ENCODE measurements around the gene GNL3. TPM values are rescaled to one million over a fixed set of nuclear protein-coding genes. Genes with fewer than 3 reads are reported as not detected.
"Not testable (repeated sequence)": the region's sequence is repeated elsewhere in the genome, so short reads cannot be mapped to it uniquely, and the experiment has no call there.

GNL3 gene
- total and polyA plus RNA-seq, 12 donors: 20.6 to 60.4 (median 25.8) TPM

DNA sequence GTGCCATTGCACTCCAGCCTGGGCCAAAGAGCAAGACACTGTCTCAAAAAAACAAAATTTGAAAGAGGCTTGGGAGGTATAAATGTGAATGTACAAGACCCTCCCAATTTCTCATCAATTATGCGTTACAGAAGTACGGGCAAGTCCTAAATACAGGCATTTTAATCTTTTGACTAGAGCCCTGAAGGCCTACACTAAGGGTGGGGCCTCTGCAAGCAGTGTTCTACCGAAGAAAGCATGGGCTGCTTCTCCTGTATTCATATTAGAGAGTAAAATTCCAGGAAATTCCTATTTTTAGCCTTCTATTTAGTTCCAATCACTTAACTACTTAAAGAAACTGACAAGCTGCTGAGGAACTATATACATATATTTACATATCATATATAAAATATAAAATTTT, 25.8 kb upstream of the GNL3 start:
- no peak overlapping the region for H3K4me3 ChIP-seq
- H3K27ac ChIP-seq: no peak overlapping the region
- DNase-seq (no peak), ATAC-seq (no peak)
- peaks cover 0 to 98% (median 78%) of the 10 kb centered on the region in 9 donors for H3K36me3 ChIP-seq
- TF ChIP-seq, protein P1, sequence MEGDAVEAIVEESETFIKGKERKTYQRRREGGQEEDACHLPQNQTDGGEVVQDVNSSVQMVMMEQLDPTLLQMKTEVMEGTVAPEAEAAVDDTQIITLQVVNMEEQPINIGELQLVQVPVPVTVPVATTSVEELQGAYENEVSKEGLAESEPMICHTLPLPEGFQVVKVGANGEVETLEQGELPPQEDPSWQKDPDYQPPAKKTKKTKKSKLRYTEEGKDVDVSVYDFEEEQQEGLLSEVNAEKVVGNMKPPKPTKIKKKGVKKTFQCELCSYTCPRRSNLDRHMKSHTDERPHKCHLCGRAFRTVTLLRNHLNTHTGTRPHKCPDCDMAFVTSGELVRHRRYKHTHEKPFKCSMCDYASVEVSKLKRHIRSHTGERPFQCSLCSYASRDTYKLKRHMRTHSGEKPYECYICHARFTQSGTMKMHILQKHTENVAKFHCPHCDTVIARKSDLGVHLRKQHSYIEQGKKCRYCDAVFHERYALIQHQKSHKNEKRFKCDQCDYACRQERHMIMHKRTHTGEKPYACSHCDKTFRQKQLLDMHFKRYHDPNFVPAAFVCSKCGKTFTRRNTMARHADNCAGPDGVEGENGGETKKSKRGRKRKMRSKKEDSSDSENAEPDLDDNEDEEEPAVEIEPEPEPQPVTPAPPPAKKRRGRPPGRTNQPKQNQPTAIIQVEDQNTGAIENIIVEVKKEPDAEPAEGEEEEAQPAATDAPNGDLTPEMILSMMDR (IDR thresholded peaks at IDR 0.05): no peak
- no peaks in the 10 kb centered on the region for H3K27me3 ChIP-seq
- WGBS, 2 donors: 54 to 84% methylated on average over 3 of the region's 3 CpGs
- H3K9me3 ChIP-seq: no peaks in the 10 kb centered on the region
- H3K4me1 ChIP-seq: no peaks in the 10 kb centered on the region
- intact Hi-C loops (cut with DNase I): no loop called here

DNA sequence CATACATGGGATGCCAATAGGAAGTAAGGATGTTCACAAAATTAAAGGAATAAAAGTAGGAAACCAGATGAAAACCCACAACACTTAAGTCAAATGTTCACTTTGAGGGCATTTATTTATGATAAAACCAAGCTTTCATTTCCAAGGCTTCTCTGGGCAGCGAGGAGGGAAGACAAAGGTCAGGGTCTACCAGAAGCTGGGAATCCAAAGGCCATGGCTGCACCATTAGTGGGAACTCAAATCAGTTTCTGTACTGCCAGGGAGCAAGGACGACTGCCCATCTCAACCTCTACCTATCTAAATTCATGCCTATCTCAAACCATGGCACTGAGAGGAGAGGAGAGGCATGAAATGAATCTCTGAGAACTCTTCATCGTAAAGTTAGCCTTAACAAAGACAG, 22.7 kb upstream of the GNL3 start:
- Histone ChIP-seq H3K27me3 (no peaks in the 10 kb centered on the region), H3K27ac (no peak overlapping the region), H3K36me3 (peaks cover 0 to 98% (median 51%) of the 10 kb centered on the region in 9 donors), H3K4me1 (no peaks in the 10 kb centered on the region), H3K9me3 (no peaks in the 10 kb centered on the region), H3K4me3 (no peak overlapping the region)
- TF ChIP-seq, protein P1 (IDR thresholded peaks at IDR 0.05): no peak
- intact Hi-C loops (cut with DNase I): no loop called here
- 89 to 95% methylated on average over 3 of the region's 3 CpGs for WGBS, 2 donors
- DNase-seq (no peak), ATAC-seq (no peak)

DNA sequence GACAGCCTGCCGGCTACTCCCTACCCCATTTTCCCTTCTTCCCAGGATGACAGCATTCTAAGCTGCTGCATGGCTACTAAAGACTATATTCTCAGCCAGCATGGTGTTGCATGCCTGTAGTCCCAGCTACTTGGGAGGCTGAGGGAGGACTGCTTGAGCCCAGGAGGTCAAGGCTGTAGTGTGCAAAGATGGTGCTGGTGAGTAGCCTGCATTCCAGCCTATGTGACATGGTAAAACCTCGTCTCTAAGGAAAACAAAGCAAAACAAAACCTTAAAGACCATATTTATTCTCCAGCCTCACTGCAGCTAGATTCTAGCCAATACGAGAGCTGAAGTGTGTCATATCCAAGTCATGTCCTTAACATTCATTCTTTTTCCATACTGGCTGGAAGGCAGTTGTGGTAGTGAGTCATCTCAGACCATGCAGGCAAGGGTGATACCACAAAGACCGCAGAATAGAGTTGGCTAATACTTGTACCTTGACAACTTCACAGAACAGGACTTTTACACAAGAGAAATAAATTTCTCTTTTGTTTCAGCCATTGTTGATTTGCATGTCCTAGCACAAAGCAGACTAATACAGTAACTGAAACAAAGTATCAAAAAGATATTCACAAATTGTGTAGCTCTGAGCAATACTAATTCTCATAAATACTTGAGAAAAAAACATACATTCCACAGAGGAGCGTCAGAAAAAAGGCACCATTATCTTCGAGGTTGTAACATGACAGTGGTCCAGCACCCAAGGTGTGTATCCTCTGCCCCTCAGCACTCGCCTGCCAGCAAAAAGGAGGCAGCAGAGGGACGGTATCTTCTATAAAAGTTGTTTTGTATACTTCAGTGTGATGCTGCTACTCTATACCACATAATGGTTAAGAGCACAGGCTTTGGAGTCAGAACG, 15.0 kb upstream of the GNL3 start:
- no peak for DNase-seq
- Histone ChIP-seq H3K4me3 (no peak overlapping the region), H3K27ac (peak overlapping the region in 6 of 10 donors; percentile 6 to 54 (median 34)), H3K9me3 (no peaks in the 10 kb centered on the region), H3K27me3 (no peaks in the 10 kb centered on the region), H3K4me1 (peaks cover 0 to 39% (median 12%) of the 10 kb centered on the region in 9 donors), H3K36me3 (peaks cover 0 to 99% (median 25%) of the 10 kb centered on the region in 9 donors)
- WGBS, 2 donors: 75 to 77% methylated on average over 9 of the region's 9 CpGs
- TF ChIP-seq, protein P1 (IDR thresholded peaks at IDR 0.05): no peak
- intact Hi-C loops (cut with DNase I): loop anchor here in 1 of 10 donors (10.0 kb wide), 1 partner anchor 206 kb away; no protein-coding TSS in a partner anchor
- ATAC-seq: peak in 6 of 8 donors; percentile 81 to 99 (median 89)

DNA sequence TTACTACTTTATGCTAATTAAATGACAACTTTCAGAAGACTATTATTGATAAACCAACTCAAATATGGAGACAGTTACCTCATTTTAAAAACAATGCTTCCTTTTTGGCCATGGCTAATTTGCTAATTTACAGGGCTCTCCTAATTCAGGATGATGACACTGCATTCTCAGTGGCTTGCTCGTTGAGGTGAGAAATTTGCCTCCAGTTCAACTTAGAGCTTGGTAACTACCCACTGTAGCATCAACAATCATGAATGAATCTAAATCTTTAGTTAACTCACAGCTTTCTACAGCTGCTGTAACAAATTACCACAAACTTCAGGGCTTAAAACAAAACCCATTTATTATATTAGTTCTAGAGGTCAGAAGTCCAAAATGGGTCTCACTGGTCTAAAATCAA, 14.2 kb upstream of the GNL3 start:
- intact Hi-C loops (cut with DNase I): loop anchor here in 1 of 10 donors (10.0 kb wide), 1 partner anchor 207 kb away; no protein-coding TSS in a partner anchor

DNA sequence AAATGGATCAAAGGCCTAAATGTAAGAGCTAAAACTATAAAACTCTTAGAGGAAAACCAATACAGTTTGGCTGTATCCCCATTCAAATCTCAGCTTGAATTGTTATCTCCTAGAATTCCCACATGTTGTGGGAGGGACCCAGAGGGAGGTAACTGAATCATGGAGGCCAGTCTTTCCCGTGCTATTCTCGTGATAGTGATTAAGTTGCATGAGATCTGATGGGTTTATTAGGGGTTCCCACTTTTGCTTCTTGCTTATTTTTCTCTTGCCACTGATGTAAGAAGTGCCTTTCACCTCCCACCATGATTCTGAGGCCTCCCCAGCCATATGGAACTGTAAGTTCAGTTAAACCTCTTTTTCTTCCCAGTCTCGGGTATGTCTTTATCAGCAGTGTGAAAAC, 9.6 kb upstream of the GNL3 start:
- 56 to 64% methylated on average over 3 of the region's 3 CpGs for WGBS, 2 donors
- intact Hi-C loops (cut with DNase I): loop anchor here in 1 of 10 donors (10.0 kb wide), 1 partner anchor 211 kb away; no protein-coding TSS in a partner anchor
- not testable (repeated sequence) for H3K27me3 ChIP-seq, H3K27ac ChIP-seq, ATAC-seq, H3K9me3 ChIP-seq, DNase-seq, H3K4me3 ChIP-seq
- H3K4me1 ChIP-seq: peaks cover 0 to 41% (median 15%) of the 10 kb centered on the region in 9 donors
- peaks cover 0 to 97% (median 52%) of the 10 kb centered on the region in 9 donors for H3K36me3 ChIP-seq

More for the DNA sequence above, 14.2 kb upstream of the GNL3 start:
- TF ChIP-seq, protein P1 (IDR thresholded peaks at IDR 0.05): no peak
- Histone ChIP-seq H3K4me3 (no peak overlapping the region), H3K9me3 (no peaks in the 10 kb centered on the region), H3K27ac (no peak overlapping the region), H3K4me1 (peaks cover 0 to 39% (median 12%) of the 10 kb centered on the region in 9 donors), H3K27me3 (no peaks in the 10 kb centered on the region), H3K36me3 (peaks cover 0 to 98% (median 32%) of the 10 kb centered on the region in 9 donors)
- ATAC-seq (no peak), DNase-seq (no peak)
- WGBS, 2 donors: 69 to 77% methylated on average over 1 of the region's 1 CpG
